ENCODE data around the gene DDX51.
"Not testable (repeated sequence)": the region's sequence is repeated elsewhere in the genome, so short reads cannot be mapped to it uniquely, and the experiment has no call there.

The DDX51 gene

GRCh38 chr12:132106921-132107320, 37.2 kb downstream of the DDX51 start:
- no peak for DNase-seq
- Mint-ChIP-seq H3K27ac (no peak overlapping the region), H3K4me1 (peaks cover 22% of the 10 kb centered on the region), H3K27me3 (ENCODE audit: low read depth, poor library complexity) (no peaks in the 10 kb centered on the region), H3K4me3 (no peak overlapping the region), H3K36me3 (ENCODE audit: low read depth) (peaks cover 51% of the 10 kb centered on the region), H3K9me3 (no peaks in the 10 kb centered on the region)
- no peak for TF ChIP-seq CTCF (IDR thresholded peaks at IDR 0.05)

GRCh38 chr12:132105467-132105866, 38.7 kb downstream of the DDX51 start:
- Mint-ChIP-seq H3K4me1 (peaks cover 22% of the 10 kb centered on the region), H3K9me3 (no peaks in the 10 kb centered on the region)
- no peak for DNase-seq

GRCh38 chr12:132103542-132104308, 40.4 kb downstream of the DDX51 start:
- H3K9me3 Mint-ChIP-seq, result no peaks in the 10 kb centered on the region
- peaks cover 44% of the 10 kb centered on the region for H3K36me3 Mint-ChIP-seq (ENCODE audit: low read depth)
- no peak overlapping the region for H3K4me3 Mint-ChIP-seq
- no peaks in the 10 kb centered on the region for H3K27me3 Mint-ChIP-seq (ENCODE audit: low read depth, poor library complexity)
- DNase-seq, result no peak
- peaks cover 19% of the 10 kb centered on the region for H3K4me1 Mint-ChIP-seq
- no peak for TF ChIP-seq CTCF (IDR thresholded peaks at IDR 0.05)
- peak overlapping the region; percentile 29 for H3K27ac Mint-ChIP-seq

More at GRCh38 chr12:132105467-132105866, 38.7 kb downstream of the DDX51 start:
- Mint-ChIP-seq H3K36me3 (ENCODE audit: low read depth) (peaks cover 42% of the 10 kb centered on the region), H3K4me3 (no peak overlapping the region), H3K27me3 (ENCODE audit: low read depth, poor library complexity) (no peaks in the 10 kb centered on the region), H3K27ac (no peak overlapping the region)
- no peak for TF ChIP-seq CTCF (IDR thresholded peaks at IDR 0.05)

GRCh38 chr12:132103072-132103471, 41.0 kb downstream of the DDX51 start:
- H3K4me1 Mint-ChIP-seq, result peaks cover 13% of the 10 kb centered on the region
- not testable (repeated sequence) for H3K9me3 Mint-ChIP-seq; DNase-seq; H3K27me3 Mint-ChIP-seq (ENCODE audit: low read depth, poor library complexity); H3K4me3 Mint-ChIP-seq
- peak overlapping the region; percentile 29 for H3K27ac Mint-ChIP-seq
- H3K36me3 Mint-ChIP-seq (ENCODE audit: low read depth), result peaks cover 43% of the 10 kb centered on the region

- DNase-seq, result no peak
- H3K27ac Mint-ChIP-seq, result no peak overlapping the region
- peaks cover 8% of the 10 kb centered on the region for H3K4me1 Mint-ChIP-seq
- TF ChIP-seq CTCF (IDR thresholded peaks at IDR 0.05), result no peak
- H3K9me3 Mint-ChIP-seq, result no peaks in the 10 kb centered on the region
- H3K36me3 Mint-ChIP-seq (ENCODE audit: low read depth), result peaks cover 44% of the 10 kb centered on the region
- H3K4me3 Mint-ChIP-seq, result no peak overlapping the region
- H3K27me3 Mint-ChIP-seq (ENCODE audit: low read depth, poor library complexity), result no peaks in the 10 kb centered on the region
Observed at GRCh38 chr12:132102297-132102696, 41.8 kb downstream of the DDX51 start.

GRCh38 chr12:132100306-132101065, 43.6 kb downstream of the DDX51 start:
- DNase-seq, result no peak
- peaks cover 8% of the 10 kb centered on the region for H3K4me1 Mint-ChIP-seq
- no peak for TF ChIP-seq CTCF (IDR thresholded peaks at IDR 0.05)
- H3K4me3 Mint-ChIP-seq, result no peak overlapping the region
- peaks cover 6% of the 10 kb centered on the region for H3K9me3 Mint-ChIP-seq
- peaks cover 46% of the 10 kb centered on the region for H3K36me3 Mint-ChIP-seq (ENCODE audit: low read depth)
- peaks cover 3% of the 10 kb centered on the region for H3K27me3 Mint-ChIP-seq (ENCODE audit: low read depth, poor library complexity)
- no peak overlapping the region for H3K27ac Mint-ChIP-seq

Measured in nephron progenitor cell (in vitro differentiated cells).